Parathyroid adenoma (tissue), 2 donors: Measurements from ENCODE around the gene TMEM87B.

Experiments used
- H2AFZ ChIP-seq: fragments of 300-600 bp; sonication (generic); one replicate; pipeline ENCODE4 v1.7.0; 2017; ENCODE audit warnings: antibody characterized with exemption, mild to moderate bottlenecking
- H3K27ac ChIP-seq: fragments of 300-600 bp; sonication (generic); one replicate; pipeline ENCODE4 v1.7.0; 2017
- H3K27me3 ChIP-seq: fragments of 300-600 bp; sonication (generic); one replicate; pipeline ENCODE4 v1.7.0; 2017; ENCODE audit warnings: low read length; ENCODE audit not compliant: control insufficient read depth, insufficient read depth
- H3K36me3 ChIP-seq: fragments of 300-600 bp; sonication (generic); one replicate; pipeline ENCODE4 v1.7.0; 2017; ENCODE audit warnings: low read length; ENCODE audit not compliant: control insufficient read depth, insufficient read depth
- H3K4me1 ChIP-seq: fragments of 300-600 bp; sonication (generic); one replicate; pipeline ENCODE4 v1.7.0; 2017; ENCODE audit warnings: control low read depth
- H3K4me2 ChIP-seq: fragments of 300-600 bp; sonication (generic); one replicate; pipeline ENCODE4 v1.7.0; 2017; ENCODE audit warnings: low read length
- H3K4me3 ChIP-seq: fragments of 300-600 bp; sonication (generic); one replicate; pipeline ENCODE4 v1.7.0; 2017; ENCODE audit warnings: low read depth, low read length
- H3K79me2 ChIP-seq: fragments of 300-600 bp; sonication (generic); one replicate; pipeline ENCODE4 v1.7.0; 2017; ENCODE audit warnings: control low read depth
- H3K9ac ChIP-seq: fragments of 300-600 bp; sonication (generic); one replicate; pipeline ENCODE4 v1.7.0; 2017; ENCODE audit warnings: mild to moderate bottlenecking
- H3K9me3 ChIP-seq: fragments of 300-600 bp; sonication (generic); one replicate; pipeline ENCODE4 v1.7.0; 2017; ENCODE audit warnings: low read length; ENCODE audit not compliant: control insufficient read depth
- CTCF ChIP-seq: fragments of 300-600 bp; sonication (generic); IDR thresholded peaks from one replicate; pipeline ENCODE4 v1.7.0; 2017; ENCODE audit warnings: antibody characterized with exemption, mild to moderate bottlenecking
- donor health status: primary hyperparathyroidism.

The TMEM87B gene

GRCh38 chr2:112150447-112150846 lies 95.4 kb downstream of the TMEM87B start:
- Histone ChIP-seq H3K27me3 (no peaks in the 10 kb centered on the region), H3K9ac (no peak overlapping the region), H3K4me3 (no peak overlapping the region), H3K9me3 (no peaks in the 10 kb centered on the region), H3K27ac (no peak overlapping the region), H3K79me2 (no peaks in the 10 kb centered on the region), H3K4me2 (no peak overlapping the region), H3K4me1 (no peaks in the 10 kb centered on the region), H2AFZ (no peak overlapping the region), H3K36me3 (no peaks in the 10 kb centered on the region)
- no peak for TF ChIP-seq CTCF

GRCh38 chr2:112150851-112151250 lies 95.8 kb downstream of the TMEM87B start:
- Histone ChIP-seq H3K27me3 (no peaks in the 10 kb centered on the region), H3K27ac (no peak overlapping the region), H3K9ac (no peak overlapping the region), H3K79me2 (no peaks in the 10 kb centered on the region), H3K4me1 (no peaks in the 10 kb centered on the region), H3K4me2 (no peak overlapping the region), H3K9me3 (no peaks in the 10 kb centered on the region), H3K4me3 (no peak overlapping the region), H3K36me3 (no peaks in the 10 kb centered on the region), H2AFZ (no peak overlapping the region)
- TF ChIP-seq CTCF, result no peak

- no peaks in the 10 kb centered on the region for H3K9me3 ChIP-seq
- H3K79me2 ChIP-seq, result no peaks in the 10 kb centered on the region
- no peaks in the 10 kb centered on the region for H3K27me3 ChIP-seq
- no peak overlapping the region for H3K4me3 ChIP-seq
- no peaks in the 10 kb centered on the region for H3K36me3 ChIP-seq
- no peak for TF ChIP-seq CTCF
- H3K27ac ChIP-seq, result no peak overlapping the region
- H2AFZ ChIP-seq, result no peak overlapping the region
- no peak overlapping the region for H3K9ac ChIP-seq
- H3K4me1 ChIP-seq, result no peaks in the 10 kb centered on the region
- no peak overlapping the region for H3K4me2 ChIP-seq
These were observed 96.2 kb downstream of the TMEM87B start for GRCh38 chr2:112151271-112151670.

- Histone ChIP-seq H3K79me2 (no peaks in the 10 kb centered on the region), H3K27me3 (no peaks in the 10 kb centered on the region), H3K4me2 (no peak overlapping the region), H3K9ac (no peak overlapping the region), H2AFZ (no peak overlapping the region), H3K4me3 (no peak overlapping the region), H3K9me3 (no peaks in the 10 kb centered on the region), H3K27ac (no peak overlapping the region), H3K36me3 (no peaks in the 10 kb centered on the region), H3K4me1 (no peaks in the 10 kb centered on the region)
- TF ChIP-seq CTCF, result no peak
These were observed 96.8 kb downstream of the TMEM87B start for GRCh38 chr2:112151701-112152440.
